HepG2 (cell line): Measurements from ENCODE around the gene LNPK. TPM values are rescaled to one million over a fixed set of nuclear protein-coding genes. Genes with fewer than 3 reads are reported as not detected.

Source experiments
- ATAC-seq: fragments of 200-7000 bp; cut with Tn5 transposase; 3 replicates; pipeline ENCODE4 v1.9.1; 2020; ENCODE audit warnings: mild to moderate bottlenecking, moderate library complexity
- BruUV-seq: library from RNA; stranded (reverse); fragments of 400-500 nt; replicated peaks from 2 replicates; lab custom pipeline; 2021; lab: Mats Ljungman, UMichigan
- CTCF ChIA-PET: fragments of 300-600 bp; formaldehyde crosslinking; extraction: SDS; loops from one replicate; lab custom pipeline; 2021; ENCODE audit warnings: low total read pairs, inconsistent platforms, low intra/inter-chr PET ratio; lab: Yijun Ruan, JAX
- POLR2A ChIA-PET: fragments of 350-600 bp; sonication (Branson Sonifier 250); formaldehyde crosslinking; loops from one replicate; lab custom pipeline; 2020; ENCODE audit warnings: antibody characterized with exemption, inconsistent platforms; lab: Yijun Ruan, JAX
- DNase-seq: peaks from one replicate; pipeline ENCODE4 v3.0.0-alpha.2; 2015; ENCODE audit warnings: low spot score
- FAIRE-seq: peaks from 3 replicates; lab custom pipeline; 2011; peaks lifted over from hg19 to GRCh38; lab: Jason Lieb, UNC
- H2AFZ ChIP-seq: one replicate; pipeline ENCODE4 v1.6.1; 2011; ENCODE audit warnings: low read length, inconsistent platforms
- H3K27ac ChIP-seq: fragments of 300-600 bp; 3 replicates; pipeline ENCODE4 v1.8.0; 2011; ENCODE audit warnings: mixed run types, mild to moderate bottlenecking, mixed read lengths, low read length, inconsistent platforms; ENCODE audit not compliant: insufficient read depth; ENCODE audit errors: extremely low read length
- H3K27me3 ChIP-seq, 2 experiments: fragments of 200-600 bp in 1 of 2; 2 replicates in 1 of 2; 3 replicates in 1 of 2; pipeline versions ENCODE4 v1.6.0 to v1.8.0; 2011; ENCODE audit warnings: low read length in 2 of 2, mild to moderate bottlenecking in 2 of 2, moderate library complexity in 2 of 2, inconsistent platforms in 1 of 2; ENCODE audit not compliant: insufficient read depth in 2 of 2, control insufficient read depth in 1 of 2
- H3K36me3 ChIP-seq, 2 experiments: fragments of 200-600 bp in 1 of 2; replicated peaks in 1 of 2; 2 replicates in 1 of 2; 3 replicates in 1 of 2; pipeline versions ENCODE4 v1.5.1 to v1.8.0; 2011; ENCODE audit warnings: low read length in 2 of 2, inconsistent platforms in 1 of 2; ENCODE audit not compliant: insufficient read depth in 2 of 2, control insufficient read depth in 1 of 2
- H3K4me1 ChIP-seq: 2 replicates; pipeline ENCODE4 v1.5.1; 2012; ENCODE audit warnings: low read length, inconsistent platforms; ENCODE audit not compliant: insufficient read depth
- H3K4me2 ChIP-seq: 2 replicates; pipeline ENCODE4 v1.6.0; 2011; ENCODE audit warnings: low read depth, low read length, inconsistent platforms
- H3K4me3 ChIP-seq, 3 experiments: fragments of 200-600 bp in 1 of 3; sonication (generic), shearing (Covaris generic) in 1 of 3; replicated peaks in 1 of 3; 2 replicates each; pipeline ENCODE4 v1.5.1; 2011 to 2016; ENCODE audit warnings: low read length in 3 of 3, inconsistent platforms in 2 of 3, low read depth in 2 of 3, mild to moderate bottlenecking in 2 of 3, control low read depth in 1 of 3, mixed read lengths in 1 of 3; ENCODE audit not compliant: insufficient read depth in 1 of 3
- H3K79me2 ChIP-seq: one replicate; pipeline ENCODE4 v1.6.1; 2011; ENCODE audit warnings: low read length, inconsistent platforms; ENCODE audit not compliant: insufficient read depth
- H3K9ac ChIP-seq: 2 replicates; pipeline ENCODE4 v1.6.0; 2011; ENCODE audit warnings: mild to moderate bottlenecking, low read depth, low read length, inconsistent platforms; ENCODE audit not compliant: insufficient read depth
- H3K9me3 ChIP-seq: 2 replicates; pipeline ENCODE4 v1.5.1; 2012; ENCODE audit warnings: mild to moderate bottlenecking, low read length
- H4K20me1 ChIP-seq: 2 replicates; pipeline ENCODE4 v1.6.0; 2011; ENCODE audit warnings: inconsistent platforms, mild to moderate bottlenecking, low read length, moderate library complexity; ENCODE audit not compliant: insufficient read depth
- CENPT ChIP-seq: sonication (generic); formaldehyde crosslinking; IDR thresholded peaks from 2 replicates; pipeline ENCODE4 v1.8.0; 2022; ENCODE audit warnings: low read depth, mild to moderate bottlenecking, moderate library complexity, missing genetic modification reagents
- GTF2F1 ChIP-seq: fragments of 150-350 bp; IDR thresholded peaks from 2 replicates; pipeline ENCODE4 v1.6.1; 2014; ENCODE audit warnings: low read length
- KLF15 ChIP-seq: sonication (generic); formaldehyde crosslinking; IDR thresholded peaks from 2 replicates; pipeline ENCODE4 v1.8.1; 2023; ENCODE audit warnings: borderline replicate concordance, mild to moderate bottlenecking, inconsistent platforms, missing genetic modification reagents, mixed read lengths
- KMT2B ChIP-seq: IDR thresholded peaks from 2 replicates; pipeline ENCODE4 v1.6.1; 2016; ENCODE audit warnings: missing genetic modification reagents, missing compliant biosample characterization
- PHB2 ChIP-seq: fragments of 450-650 bp; IDR thresholded peaks from 2 replicates; pipeline ENCODE4 v1.6.1; 2018; ENCODE audit not compliant: partially characterized antibody
- SP4 ChIP-seq: sonication (generic); formaldehyde crosslinking; IDR thresholded peaks from 2 replicates; pipeline ENCODE4 v1.8.1; 2023; ENCODE audit warnings: mild to moderate bottlenecking, missing genetic modification reagents
- STAT5B ChIP-seq: sonication (generic); formaldehyde crosslinking; IDR thresholded peaks from 2 replicates; pipeline ENCODE4 v1.4.0; 2020; ENCODE audit warnings: missing genetic modification reagents
- YEATS2 ChIP-seq: sonication (generic); formaldehyde crosslinking; IDR thresholded peaks from 2 replicates; pipeline ENCODE4 v1.4.0; 2020; ENCODE audit warnings: missing genetic modification reagents, borderline replicate concordance
- ZNF230 ChIP-seq: sonication (generic); formaldehyde crosslinking; IDR thresholded peaks from 2 replicates; pipeline ENCODE4 v1.4.0; 2020; ENCODE audit warnings: mild to moderate bottlenecking, missing genetic modification reagents
- ZNF292 ChIP-seq: sonication (generic); formaldehyde crosslinking; IDR thresholded peaks from 2 replicates; pipeline ENCODE4 v1.8.1; 2022; ENCODE audit warnings: mild to moderate bottlenecking, low read depth, missing genetic modification reagents, borderline replicate concordance
- ZNF430 ChIP-seq: sonication (generic); formaldehyde crosslinking; IDR thresholded peaks from 2 replicates; pipeline ENCODE4 v1.9.0; 2021; ENCODE audit warnings: mild to moderate bottlenecking, missing genetic modification reagents
- ZNF782 ChIP-seq: sonication (generic); formaldehyde crosslinking; IDR thresholded peaks from 2 replicates; pipeline ENCODE4 v1.4.0; 2020; ENCODE audit warnings: missing genetic modification reagents, mild to moderate bottlenecking, borderline replicate concordance
- ZNF841 ChIP-seq: sonication (generic); formaldehyde crosslinking; IDR thresholded peaks from 2 replicates; pipeline ENCODE4 v1.8.1; 2023; ENCODE audit warnings: missing genetic modification reagents, borderline replicate concordance
- WGBS: methylation state at CpG from one replicate; pipeline ENCODE4 v1.1.6; 2017; ENCODE audit warnings: low lambda C conversion rate; 5-methylcytosine and 5-hydroxymethylcytosine counted together
- in situ Hi-C: cut with HindIII; loops from 2 replicates; pipeline ENCODE4 v1.10.0; 2017; ENCODE audit warnings: low pct_unique_long_range_greater_than_20kb; ENCODE audit not compliant: extremely low pct_ligation_motif_present
- intact Hi-C: fragments of 100-400 bp; cut with micrococcal nuclease; formaldehyde crosslinking; loops from one replicate; pipeline ENCODE4 v1.10.0; 2022; ENCODE audit not compliant: unreplicated experiment
- polyA plus RNA-seq, 8 experiments: library from polyadenylated mRNA; depleted of rRNA in 3 of 8; stranded (reverse) in 7 of 8; unstranded in 1 of 8; fragments of >200 nt; fragmentation: Illumina TruSeq in 4 of 8; extraction: Trizol in 4 of 8; gene quantifications; 2 replicates each; pipeline versions ENCODE4 v1.2.1 to v1.2.3, GENCODE V29; 2011 to 2016; ENCODE audit warnings: low read depth in 4 of 8, missing spikeins in 1 of 8, mixed read lengths in 1 of 8; ENCODE audit not compliant: insufficient read depth in 1 of 8
- total RNA-seq, 5 experiments: library from RNA; depleted of rRNA; stranded (reverse); fragments of >200 nt; fragmentation: Illumina TruSeq; extraction: Trizol; gene quantifications; 2 replicates each; pipeline ENCODE4 v1.2.3, GENCODE V29; 2016; ENCODE audit warnings: low read depth in 1 of 5
- TF ChIP-seq, protein P1 (sequence below): sonication (generic); formaldehyde crosslinking; IDR thresholded peaks from 2 replicates; pipeline ENCODE4 v1.4.0; 2020; ENCODE audit warnings: mild to moderate bottlenecking, missing genetic modification reagents, borderline replicate concordance
- TF ChIP-seq, protein P2 (sequence below): IDR thresholded peaks from 2 replicates; pipeline ENCODE4 v1.6.1; 2016; ENCODE audit warnings: control low read depth
- TF ChIP-seq, protein P3 (sequence below): sonication (generic); formaldehyde crosslinking; IDR thresholded peaks from 2 replicates; pipeline ENCODE4 v1.5.0; 2020; ENCODE audit warnings: mild to moderate bottlenecking, missing genetic modification reagents
- TF ChIP-seq, protein P4 (sequence below): sonication (generic); formaldehyde crosslinking; IDR thresholded peaks from 2 replicates; pipeline ENCODE4 v1.8.1; 2023; ENCODE audit warnings: mild to moderate bottlenecking, inconsistent platforms, moderate library complexity, missing genetic modification reagents, borderline replicate concordance

The LNPK gene
- total and polyA plus RNA-seq, 2 of the 13 experiments (the other 11 are each of a cell fraction or from before 2014, with no cell fraction given), result 25.4 to 26.1 TPM

DNA sequence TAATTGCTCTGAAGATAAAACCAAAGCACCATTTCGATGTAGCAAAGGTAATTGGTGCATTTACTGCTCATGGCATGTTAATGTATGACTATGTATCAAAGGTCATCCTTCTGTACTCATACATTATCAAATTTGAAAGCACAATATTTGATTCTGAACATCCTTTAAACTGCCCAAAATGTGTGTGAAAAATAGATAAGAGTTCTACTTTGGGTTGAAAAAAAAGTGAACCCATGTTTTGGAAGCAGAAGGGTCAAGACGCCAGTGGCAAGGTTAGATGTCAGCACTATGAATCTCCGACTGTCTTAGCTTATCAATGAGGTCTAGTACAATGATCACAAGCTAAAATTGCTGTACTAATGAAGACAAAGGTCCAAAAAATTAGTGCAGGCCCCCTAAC lies 83.1 kb downstream of the LNPK start (continued):
- TF ChIP-seq, protein P1, sequence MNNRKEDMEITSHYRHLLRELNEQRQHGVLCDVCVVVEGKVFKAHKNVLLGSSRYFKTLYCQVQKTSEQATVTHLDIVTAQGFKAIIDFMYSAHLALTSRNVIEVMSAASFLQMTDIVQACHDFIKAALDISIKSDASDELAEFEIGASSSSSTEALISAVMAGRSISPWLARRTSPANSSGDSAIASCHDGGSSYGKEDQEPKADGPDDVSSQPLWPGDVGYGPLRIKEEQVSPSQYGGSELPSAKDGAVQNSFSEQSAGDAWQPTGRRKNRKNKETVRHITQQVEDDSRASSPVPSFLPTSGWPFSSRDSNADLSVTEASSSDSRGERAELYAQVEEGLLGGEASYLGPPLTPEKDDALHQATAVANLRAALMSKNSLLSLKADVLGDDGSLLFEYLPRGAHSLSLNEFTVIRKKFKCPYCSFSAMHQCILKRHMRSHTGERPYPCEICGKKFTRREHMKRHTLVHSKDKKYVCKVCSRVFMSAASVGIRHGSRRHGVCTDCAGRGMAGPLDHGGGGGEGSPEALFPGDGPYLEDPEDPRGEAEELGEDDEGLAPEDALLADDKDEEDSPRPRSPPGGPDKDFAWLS, result no peak
- no peak for TF ChIP-seq SP4 (CRISPR knock-in tag)
- TF ChIP-seq, protein P2, sequence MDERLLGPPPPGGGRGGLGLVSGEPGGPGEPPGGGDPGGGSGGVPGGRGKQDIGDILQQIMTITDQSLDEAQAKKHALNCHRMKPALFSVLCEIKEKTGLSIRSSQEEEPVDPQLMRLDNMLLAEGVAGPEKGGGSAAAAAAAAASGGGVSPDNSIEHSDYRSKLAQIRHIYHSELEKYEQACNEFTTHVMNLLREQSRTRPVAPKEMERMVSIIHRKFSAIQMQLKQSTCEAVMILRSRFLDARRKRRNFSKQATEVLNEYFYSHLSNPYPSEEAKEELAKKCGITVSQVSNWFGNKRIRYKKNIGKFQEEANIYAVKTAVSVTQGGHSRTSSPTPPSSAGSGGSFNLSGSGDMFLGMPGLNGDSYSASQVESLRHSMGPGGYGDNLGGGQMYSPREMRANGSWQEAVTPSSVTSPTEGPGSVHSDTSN (CRISPR knock-in tag), result no peak
- TF ChIP-seq KMT2B (CRISPR knock-in tag), result no peak
- no peak for TF ChIP-seq PHB2

DNA sequence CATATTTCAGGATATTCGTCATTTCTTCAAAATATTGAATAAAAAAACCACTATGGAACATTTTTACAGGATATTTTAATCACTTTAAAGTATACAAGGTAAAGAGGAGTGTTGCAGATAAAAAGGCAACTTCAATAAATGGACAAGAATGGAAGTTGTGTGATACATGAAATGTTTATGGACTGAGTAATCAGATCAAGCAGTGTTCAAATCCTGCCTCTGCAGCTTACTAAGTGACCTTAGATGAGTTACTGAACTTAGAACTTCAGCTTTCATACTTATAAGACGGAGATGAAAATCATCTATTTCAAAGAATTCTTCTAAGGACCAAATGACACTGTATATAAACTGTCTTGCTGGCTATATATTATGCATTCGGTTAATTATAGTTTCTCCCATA lies 87.2 kb downstream of the LNPK start:
- intact Hi-C loops (loop anchor here (5.0 kb wide), 1 partner anchor 87 kb away; the partner anchor contains the start of gene LNPK), in situ Hi-C loops (no loop called here)
- WGBS, result over 99% methylated on average over 3 of the region's 3 CpGs
- ATAC-seq (no peak), DNase-seq (no peak), FAIRE-seq (no peak)
- peaks cover 24% of the 10 kb centered on the region for H3K4me1 ChIP-seq
- no TSS peak for BruUV-seq
- peaks cover 0 to 2% of the 10 kb centered on the region in 2 experiments; a peak in 1 of 5 replicates for H3K27me3 ChIP-seq
- no peaks in the 10 kb centered on the region; the same call in 1 of the 2 replicates for H3K9me3 ChIP-seq
- no peak overlapping the region for H3K4me3 ChIP-seq
- no peak overlapping the region for H3K27ac ChIP-seq
- H4K20me1 ChIP-seq, result no peaks in the 10 kb centered on the region
- ChIA-PET CTCF (no interaction called here), POLR2A (interaction anchor here (1.6 to 2.0 kb wide), 2 partner anchors 34 to 87 kb away, joined by 6 to 18 read pairs; partner anchors contain the start of gene LNPK)
- H2AFZ ChIP-seq, result no peak overlapping the region
- no peaks in the 10 kb centered on the region for H3K79me2 ChIP-seq
- H3K9ac ChIP-seq, result no peak overlapping the region
- H3K4me2 ChIP-seq, result no peak overlapping the region
- no peaks in the 10 kb centered on the region for H3K36me3 ChIP-seq
- TF ChIP-seq CENPT (no peak), GTF2F1 (no peak), ZNF292 (CRISPR knock-in tag) (no peak), STAT5B (CRISPR knock-in tag) (no peak), YEATS2 (CRISPR knock-in tag) (no peak), ZNF782 (CRISPR knock-in tag) (no peak), ZNF841 (CRISPR knock-in tag) (no peak), ZNF230 (no peak), ZNF430 (CRISPR knock-in tag) (no peak), KLF15 (CRISPR knock-in tag) (no peak)
- TF ChIP-seq, protein P3, sequence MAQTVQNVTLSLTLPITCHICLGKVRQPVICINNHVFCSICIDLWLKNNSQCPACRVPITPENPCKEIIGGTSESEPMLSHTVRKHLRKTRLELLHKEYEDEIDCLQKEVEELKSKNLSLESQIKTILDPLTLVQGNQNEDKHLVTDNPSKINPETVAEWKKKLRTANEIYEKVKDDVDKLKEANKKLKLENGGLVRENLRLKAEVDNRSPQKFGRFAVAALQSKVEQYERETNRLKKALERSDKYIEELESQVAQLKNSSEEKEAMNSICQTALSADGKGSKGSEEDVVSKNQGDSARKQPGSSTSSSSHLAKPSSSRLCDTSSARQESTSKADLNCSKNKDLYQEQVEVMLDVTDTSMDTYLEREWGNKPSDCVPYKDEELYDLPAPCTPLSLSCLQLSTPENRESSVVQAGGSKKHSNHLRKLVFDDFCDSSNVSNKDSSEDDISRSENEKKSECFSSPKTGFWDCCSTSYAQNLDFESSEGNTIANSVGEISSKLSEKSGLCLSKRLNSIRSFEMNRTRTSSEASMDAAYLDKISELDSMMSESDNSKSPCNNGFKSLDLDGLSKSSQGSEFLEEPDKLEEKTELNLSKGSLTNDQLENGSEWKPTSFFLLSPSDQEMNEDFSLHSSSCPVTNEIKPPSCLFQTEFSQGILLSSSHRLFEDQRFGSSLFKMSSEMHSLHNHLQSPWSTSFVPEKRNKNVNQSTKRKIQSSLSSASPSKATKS (CRISPR knock-in tag), result no peak
- TF ChIP-seq, protein P4, sequence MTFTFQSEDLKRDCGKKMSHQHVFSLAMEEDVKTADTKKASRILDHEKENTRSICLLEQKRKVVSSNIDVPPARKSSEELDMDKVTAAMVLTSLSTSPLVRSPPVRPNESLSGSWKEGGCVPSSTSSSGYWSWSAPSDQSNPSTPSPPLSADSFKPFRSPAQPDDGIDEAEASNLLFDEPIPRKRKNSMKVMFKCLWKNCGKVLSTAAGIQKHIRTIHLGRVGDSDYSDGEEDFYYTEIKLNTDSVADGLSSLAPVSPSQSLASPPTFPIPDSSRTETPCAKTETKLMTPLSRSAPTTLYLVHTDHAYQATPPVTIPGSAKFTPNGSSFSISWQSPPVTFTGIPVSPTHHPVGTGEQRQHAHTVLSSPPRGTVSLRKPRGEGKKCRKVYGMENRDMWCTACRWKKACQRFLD (CRISPR knock-in tag), result no peak
